Lung (tissue), 12 donors: ENCODE data around the gene TAS2R3. TPM values are rescaled to one million over a fixed set of nuclear protein-coding genes. Genes with fewer than 3 reads are reported as not detected.

Experiments
- ATAC-seq: fragments of 200-7000 bp; cut with Tn5 transposase; one replicate; pipeline ENCODE4 v1.9.1; 2020; ENCODE audit warnings: moderate number of reproducible peaks; ENCODE audit not compliant: insufficient read depth, low FRiP score
- DNase-seq, 3 donors: peaks; one replicate each; pipeline ENCODE4 v3.0.0-alpha.2; 2013 to 2017
- H3K27ac ChIP-seq, 2 donors: one replicate each; pipeline ENCODE4 v1.5.1; 2013; ENCODE audit warnings: mild to moderate bottlenecking in 2 of 2, moderate library complexity in 2 of 2, control low read depth in 1 of 2, inconsistent platforms in 1 of 2, low read depth in 1 of 2, low read length in 1 of 2
- H3K27me3 ChIP-seq, 3 donors: one replicate each; pipeline ENCODE4 v1.5.1; 2013; ENCODE audit warnings: low read length in 2 of 3; ENCODE audit not compliant: control insufficient read depth in 3 of 3, insufficient read depth in 3 of 3
- H3K36me3 ChIP-seq, 4 donors: one replicate each; pipeline ENCODE4 v1.5.1; 2013; ENCODE audit warnings: low read length in 4 of 4, mild to moderate bottlenecking in 1 of 4, moderate library complexity in 1 of 4; ENCODE audit not compliant: control insufficient read depth in 4 of 4, insufficient read depth in 4 of 4
- H3K4me1 ChIP-seq, 5 donors: one replicate each; pipeline ENCODE4 v1.5.1; 2013; ENCODE audit warnings: low read length in 5 of 5, mild to moderate bottlenecking in 2 of 5, moderate library complexity in 1 of 5; ENCODE audit not compliant: control insufficient read depth in 5 of 5, insufficient read depth in 5 of 5
- H3K4me3 ChIP-seq: one replicate; pipeline ENCODE4 v1.5.1; 2013; ENCODE audit warnings: mild to moderate bottlenecking, control low read depth, moderate library complexity
- H3K9ac ChIP-seq, 2 donors: one replicate each; pipeline ENCODE4 v1.5.1; 2013; ENCODE audit warnings: low read length in 2 of 2, control low read depth in 1 of 2; ENCODE audit not compliant: insufficient read depth in 1 of 2
- H3K9me3 ChIP-seq, 4 donors: one replicate each; pipeline ENCODE4 v1.5.1; 2013; ENCODE audit warnings: low read length in 3 of 4, mild to moderate bottlenecking in 1 of 4, moderate library complexity in 1 of 4; ENCODE audit not compliant: control insufficient read depth in 4 of 4, insufficient read depth in 3 of 4
- CTCF ChIP-seq: IDR thresholded peaks from 2 replicates; pipeline ENCODE4 v1.5.1; 2012; ENCODE audit warnings: mild to moderate bottlenecking; ENCODE audit errors: control extremely low read depth, extremely low read depth
- WGBS, 2 donors: extraction: QIAGEN DNeasy Blood & Tissue Kit; methylation state at CpG; one replicate each; pipeline ENCODE4 v1.1.7; 2013; 5-methylcytosine and 5-hydroxymethylcytosine counted together
- polyA plus RNA-seq, 2 donors: library from polyadenylated mRNA; stranded (reverse); fragments of 200-250 nt; gene quantifications; one replicate each; pipeline ENCODE4 v1.2.1, GENCODE V29; 2013
- total RNA-seq, 2 donors: library from RNA; depleted of rRNA in 1 of 2; stranded (reverse); fragments of >200 nt in 1 of 2; gene quantifications; one replicate each; pipeline ENCODE4 v1.2.1, GENCODE V29; 2014 to 2021
- donor health status: control.
- donor health status: control.
- donor health status: Bipolar disorder and iron deficiency.
- donor health status: healthy.
- donor health status: DM: yes; HTN: yes; CAD: no.

TAS2R3 gene
- total and polyA plus RNA-seq, 4 donors: 2.2 to 13.0 TPM; not detected in 2

GRCh38 chr7:141785706-141786552 lies 22.0 kb downstream of the TAS2R3 start:
- Histone ChIP-seq H3K27ac (no peak overlapping the region), H3K27me3 (no peaks in the 10 kb centered on the region), H3K9ac (no peak overlapping the region), H3K36me3 (peaks cover 0 to 6% (median 0%) of the 10 kb centered on the region in 4 donors), H3K4me3 (no peak overlapping the region), H3K4me1 (peaks cover 0 to 5% (median 0%) of the 10 kb centered on the region in 5 donors), H3K9me3 (no peaks in the 10 kb centered on the region)
- 59 to 67% methylated on average over 13 of the region's 13 CpGs for WGBS, 2 donors
- DNase-seq: peak in 2 of 3 donors; percentile 67 to 68
- TF ChIP-seq CTCF: peak; percentile 42
- peak; percentile 34 for ATAC-seq

GRCh38 chr7:141788296-141788695 lies 24.4 kb downstream of the TAS2R3 start:
- DNase-seq: peak in 2 of 3 donors; percentile 34 to 47
- H3K9me3 ChIP-seq: no peaks in the 10 kb centered on the region

GRCh38 chr7:141789917-141790316 lies 26.0 kb downstream of the TAS2R3 start, which contains the start of gene TAS2R5:
TSS of gene TAS2R5 (plus strand) at chr7:141790217. CDS start at chr7:141790362, 145 bp downstream.
- no peak within 1 kb of the TSS for H3K27ac ChIP-seq
- H3K9me3 ChIP-seq: no peaks in the 10 kb centered on the region
- peaks cover 0 to 6% (median under 1%) of the 10 kb centered on the region in 4 donors for H3K36me3 ChIP-seq
- H3K9ac ChIP-seq: no peak within 1 kb of the TSS
- ATAC-seq (no peak), DNase-seq (no peak)
- 87 to 98% methylated on average over 5 of the region's 5 CpGs for WGBS, 2 donors
- H3K4me3 ChIP-seq: no peak within 1 kb of the TSS
- TF ChIP-seq CTCF: no peak
- H3K4me1 ChIP-seq: peaks cover 0 to 5% (median 0%) of the 10 kb centered on the region in 5 donors
- H3K27me3 ChIP-seq: no peaks in the 10 kb centered on the region

More at GRCh38 chr7:141788296-141788695, 24.4 kb downstream of the TAS2R3 start:
- H3K27ac ChIP-seq: no peak overlapping the region
- H3K9ac ChIP-seq: no peak overlapping the region
- peaks cover 0 to 6% (median under 1%) of the 10 kb centered on the region in 4 donors for H3K36me3 ChIP-seq
- peaks cover 0 to 5% (median 0%) of the 10 kb centered on the region in 5 donors for H3K4me1 ChIP-seq
- H3K27me3 ChIP-seq: no peaks in the 10 kb centered on the region
- 52 to 70% methylated on average over 2 of the region's 2 CpGs for WGBS, 2 donors
- H3K4me3 ChIP-seq: no peak overlapping the region
- no peak for ATAC-seq
- no peak for TF ChIP-seq CTCF
